IPS DF 19.7 (cell line): ENCODE results near the gene RADIL.

Experiments used
- DNase-seq: peaks from one replicate; pipeline ENCODE4 v3.0.0-alpha.2; 2013; ENCODE audit warnings: low read depth, low spot score

RADIL gene

GRCh38 chr7:4851459-4852422 is 31.8 kb downstream of the RADIL start:
- no peak for DNase-seq

- no peak for DNase-seq
Observed at GRCh38 chr7:4850262-4850795, 33.2 kb downstream of the RADIL start.

GRCh38 chr7:4849390-4849789 is 34.1 kb downstream of the RADIL start:
- peak; percentile 45 for DNase-seq

- DNase-seq: peak; percentile 59
Observed at GRCh38 chr7:4845740-4846142, 37.8 kb downstream of the RADIL start.

- DNase-seq: no peak
Observed at GRCh38 chr7:4842319-4843064, 41.0 kb downstream of the RADIL start.

GRCh38 chr7:4841836-4842235 is 41.7 kb downstream of the RADIL start:
- no peak for DNase-seq

GRCh38 chr7:4841007-4841784 is 42.3 kb downstream of the RADIL start:
- no peak for DNase-seq

GRCh38 chr7:4840079-4840501 is 43.4 kb downstream of the RADIL start:
- DNase-seq: no peak

- no peak for DNase-seq
Observed at GRCh38 chr7:4838626-4839334, 44.7 kb downstream of the RADIL start.

GRCh38 chr7:4837803-4838625 is 45.5 kb downstream of the RADIL start:
- DNase-seq: no peak

GRCh38 chr7:4837041-4837802 is 46.3 kb downstream of the RADIL start:
- DNase-seq: no peak

- no peak for DNase-seq
Observed at GRCh38 chr7:4836206-4836661, 47.3 kb downstream of the RADIL start.

GRCh38 chr7:4835398-4836205 is 47.9 kb downstream of the RADIL start:
- DNase-seq: no peak

GRCh38 chr7:4834601-4835397 is 48.7 kb downstream of the RADIL start:
- no peak for DNase-seq

- no peak for DNase-seq
Observed at GRCh38 chr7:4833691-4834600, 49.6 kb downstream of the RADIL start.

GRCh38 chr7:4833176-4833575 is 50.3 kb downstream of the RADIL start:
- DNase-seq: no peak
